Breast epithelium (tissue), 3 donors: Measurements from ENCODE around the gene NAA80.

Experiments
- POLR2A ChIP-seq: fragments of 450-650 bp; IDR thresholded peaks from one replicate; pipeline ENCODE4 v1.6.1; 2016; ENCODE audit warnings: antibody characterized with exemption, mild to moderate bottlenecking, moderate library complexity
- TF ChIP-seq, protein P1 (sequence below), 3 donors: fragments of 450-650 bp; IDR thresholded peaks; one replicate each; pipeline ENCODE4 v1.5.1; 2016 to 2017; ENCODE audit warnings: antibody characterized with exemption in 3 of 3, mild to moderate bottlenecking in 3 of 3, moderate library complexity in 3 of 3

DNA sequence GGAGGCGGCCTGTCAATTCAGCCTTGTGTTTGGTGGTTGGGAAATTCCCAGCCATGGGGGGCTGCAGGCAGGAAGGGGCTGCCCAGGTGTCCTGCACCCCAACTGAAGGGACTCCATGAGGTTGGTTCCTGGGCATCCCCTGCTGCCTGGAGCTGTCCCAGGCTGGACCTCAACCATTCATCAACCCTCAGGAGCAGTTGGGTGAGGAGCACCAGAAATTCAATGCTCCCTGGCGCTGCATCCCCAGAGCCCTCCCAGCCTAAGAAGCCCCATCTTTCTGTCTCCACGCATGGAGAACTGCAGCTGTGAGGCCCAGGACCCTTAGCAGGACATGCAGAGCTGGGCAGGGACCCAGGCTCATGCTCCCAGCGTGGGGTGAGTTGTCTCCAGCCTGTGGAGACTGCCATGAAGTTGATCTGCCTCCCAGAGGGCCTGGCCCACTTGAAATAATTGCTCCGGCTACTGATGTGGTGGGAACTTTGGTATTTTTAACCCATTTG is 38.2 kb downstream of the NAA80 start:
- TF ChIP-seq, protein P1, sequence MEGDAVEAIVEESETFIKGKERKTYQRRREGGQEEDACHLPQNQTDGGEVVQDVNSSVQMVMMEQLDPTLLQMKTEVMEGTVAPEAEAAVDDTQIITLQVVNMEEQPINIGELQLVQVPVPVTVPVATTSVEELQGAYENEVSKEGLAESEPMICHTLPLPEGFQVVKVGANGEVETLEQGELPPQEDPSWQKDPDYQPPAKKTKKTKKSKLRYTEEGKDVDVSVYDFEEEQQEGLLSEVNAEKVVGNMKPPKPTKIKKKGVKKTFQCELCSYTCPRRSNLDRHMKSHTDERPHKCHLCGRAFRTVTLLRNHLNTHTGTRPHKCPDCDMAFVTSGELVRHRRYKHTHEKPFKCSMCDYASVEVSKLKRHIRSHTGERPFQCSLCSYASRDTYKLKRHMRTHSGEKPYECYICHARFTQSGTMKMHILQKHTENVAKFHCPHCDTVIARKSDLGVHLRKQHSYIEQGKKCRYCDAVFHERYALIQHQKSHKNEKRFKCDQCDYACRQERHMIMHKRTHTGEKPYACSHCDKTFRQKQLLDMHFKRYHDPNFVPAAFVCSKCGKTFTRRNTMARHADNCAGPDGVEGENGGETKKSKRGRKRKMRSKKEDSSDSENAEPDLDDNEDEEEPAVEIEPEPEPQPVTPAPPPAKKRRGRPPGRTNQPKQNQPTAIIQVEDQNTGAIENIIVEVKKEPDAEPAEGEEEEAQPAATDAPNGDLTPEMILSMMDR (IDR thresholded peaks at IDR 0.05): no peak
- no peak for TF ChIP-seq POLR2A
